T-helper 17 cell (primary cell): ENCODE measurements around the gene POU4F3. TPM values are rescaled to one million over a fixed set of nuclear protein-coding genes. Genes with fewer than 3 reads are reported as not detected.

Source experiments
- ATAC-seq: fragments of 150-1000 bp; cut with Tn5 transposase; 2 replicates; pipeline ENCODE4 v1.10.0; 2021; ENCODE audit warnings: mild to moderate bottlenecking, moderate library complexity
- DNase-seq, 3 donors: peaks; one replicate each; pipeline versions ENCODE4 v3.0.0 to v3.0.0-alpha.2; 2020 to 2021
- H3K9me3 ChIP-seq: one replicate; pipeline ENCODE4 v1.7.0; 2013; ENCODE audit warnings: low read length, mild to moderate bottlenecking; ENCODE audit not compliant: control insufficient read depth, poor library complexity, severe bottlenecking
- H3K27ac Mint-ChIP-seq: one replicate; pipeline ENCODE4 v1.8.0; 2022; ENCODE audit warnings: mild to moderate bottlenecking, moderate library complexity, mixed read lengths
- H3K27me3 Mint-ChIP-seq: one replicate; pipeline ENCODE4 v1.8.0; 2022; ENCODE audit warnings: mixed read lengths
- H3K36me3 Mint-ChIP-seq: one replicate; pipeline ENCODE4 v1.8.0; 2022; ENCODE audit warnings: low read depth, mixed read lengths
- H3K4me1 Mint-ChIP-seq: one replicate; pipeline ENCODE4 v1.8.0; 2022; ENCODE audit warnings: mild to moderate bottlenecking, mixed read lengths
- H3K4me3 Mint-ChIP-seq: one replicate; pipeline ENCODE4 v1.8.0; 2022; ENCODE audit warnings: mild to moderate bottlenecking, moderate library complexity, mixed read lengths
- total RNA-seq, 4 donors: library from RNA in 2 of 4; stranded (reverse) in 2 of 4; gene quantifications; one replicate each; pipeline ENCODE4 v1.2.3 and lab custom pipeline; 2022 to 2026

Gene POU4F3
- total RNA-seq, 2 donors from 2014 or later, result not detected

GRCh38 chr5:146378986-146379385 is 40.3 kb downstream of the POU4F3 start:
- Mint-ChIP-seq H3K27ac (no peak overlapping the region), H3K27me3 (peaks cover 17% of the 10 kb centered on the region), H3K36me3 (no peaks in the 10 kb centered on the region), H3K4me1 (no peaks in the 10 kb centered on the region), H3K4me3 (no peak overlapping the region)
- H3K9me3 ChIP-seq, result no peaks in the 10 kb centered on the region
- no peak for DNase-seq
- no peak for ATAC-seq

- H3K4me3 Mint-ChIP-seq, result no peak overlapping the region
- DNase-seq (no peak), ATAC-seq (no peak)
- peaks cover 15% of the 10 kb centered on the region for H3K27me3 Mint-ChIP-seq
- H3K27ac Mint-ChIP-seq, result no peak overlapping the region
- no peaks in the 10 kb centered on the region for H3K4me1 Mint-ChIP-seq
- H3K9me3 ChIP-seq, result no peaks in the 10 kb centered on the region
- H3K36me3 Mint-ChIP-seq, result no peaks in the 10 kb centered on the region
Measured at GRCh38 chr5:146380714-146381113, 42.1 kb downstream of the POU4F3 start.

- DNase-seq, result no peak
- Mint-ChIP-seq H3K27me3 (peaks cover 5% of the 10 kb centered on the region), H3K36me3 (no peaks in the 10 kb centered on the region), H3K4me3 (no peak overlapping the region), H3K27ac (no peak overlapping the region), H3K4me1 (no peaks in the 10 kb centered on the region)
- no peak for ATAC-seq
- no peaks in the 10 kb centered on the region for H3K9me3 ChIP-seq
Measured at GRCh38 chr5:146388386-146388785, 49.7 kb downstream of the POU4F3 start.

DNA sequence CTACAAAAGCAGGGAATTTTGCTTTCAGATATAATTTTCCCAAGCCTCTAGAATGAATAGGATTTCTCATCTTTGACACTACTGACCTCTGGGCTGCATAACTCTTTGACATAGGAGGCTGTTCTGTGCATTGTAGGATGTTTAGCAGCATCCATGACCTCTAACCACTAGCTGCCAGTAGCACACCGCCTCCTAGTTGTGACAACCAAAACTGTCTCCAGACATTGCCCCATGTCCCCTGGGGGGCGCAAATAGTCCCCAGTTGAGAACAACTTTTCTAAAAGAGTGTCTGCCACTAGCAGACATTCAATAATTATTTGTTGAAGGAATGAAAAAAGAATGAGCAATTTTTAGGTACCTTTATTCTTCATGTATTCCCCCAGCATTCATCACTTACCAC is 51.8 kb downstream of the POU4F3 start:
- no peak overlapping the region for H3K27ac Mint-ChIP-seq
- ATAC-seq, result no peak
- H3K27me3 Mint-ChIP-seq, result peaks cover 19% of the 10 kb centered on the region
- DNase-seq, result no peak
- H3K36me3 Mint-ChIP-seq, result no peaks in the 10 kb centered on the region
- H3K9me3 ChIP-seq, result no peaks in the 10 kb centered on the region
- H3K4me1 Mint-ChIP-seq, result no peaks in the 10 kb centered on the region
- no peak overlapping the region for H3K4me3 Mint-ChIP-seq

Other genes with a start within 250 kb of the POU4F3 start
- under 1 TPM in 1 of 2 donors, not detected in 1; 0.94 TPM for gene PLAC8L1, start 233.3 kb upstream of the POU4F3 start, total RNA-seq
- gene LARS1, start 156.2 kb upstream of the POU4F3 start, total RNA-seq, result 10 to 100 TPM; 59.3 to 71.0 TPM
- gene RBM27, start 135.2 kb upstream of the POU4F3 start, total RNA-seq, result 10 to 100 TPM; 21.6 to 25.9 TPM
- 10 to 100 TPM; 84.6 to 98.1 TPM for gene TCERG1, start 108.5 kb downstream of the POU4F3 start, total RNA-seq
- not detected for gene GPR151, start 177.4 kb downstream of the POU4F3 start, total RNA-seq